Activated T-helper 2 cell treated with anti-CD3 and anti-CD28 coated beads, Interferon-gamma antibody, Interleukin-2, Interleukin-4, amounts not matched to agents 10 μg/mL and 5 μg/mL and 100 μg/mL, durations not matched to agents 14 hours and 24 hours and 36 hours (primary cell): ENCODE results near the gene SHISAL2A. TPM values are rescaled to one million over a fixed set of nuclear protein-coding genes. Genes with fewer than 3 reads are reported as not detected.

ENCODE experiments used
- DNase-seq: peaks from one replicate; pipeline ENCODE4 v3.0.0; 2021; ENCODE audit warnings: low spot score
- H3K27ac Mint-ChIP-seq: one replicate; pipeline ENCODE4 v1.8.0; 2021; ENCODE audit warnings: mixed read lengths
- H3K27me3 Mint-ChIP-seq: one replicate; pipeline ENCODE4 v1.8.0; 2021; ENCODE audit warnings: low read depth, mixed read lengths
- H3K36me3 Mint-ChIP-seq: one replicate; pipeline ENCODE4 v1.8.0; 2021; ENCODE audit warnings: low read depth, mixed read lengths
- H3K4me1 Mint-ChIP-seq: one replicate; pipeline ENCODE4 v1.8.0; 2021; ENCODE audit warnings: low read depth, mixed read lengths
- H3K4me3 Mint-ChIP-seq: one replicate; pipeline ENCODE4 v1.8.0; 2021; ENCODE audit warnings: low read depth, mild to moderate bottlenecking, moderate library complexity, mixed read lengths
- H3K9me3 Mint-ChIP-seq: one replicate; pipeline ENCODE4 v1.8.0; 2021; ENCODE audit warnings: mixed read lengths
- intact Hi-C: fragments of 100-400 bp; cut with micrococcal nuclease; formaldehyde crosslinking; loops from one replicate; pipeline ENCODE4 v1.15.1; 2023
- total RNA-seq: library from RNA; stranded (reverse); gene quantifications from 2 replicates; pipeline ENCODE4 v1.2.3, GENCODE V29; 2022

Gene SHISAL2A
- total RNA-seq, 1 donor from 2014 or later: 1.9 TPM

- Mint-ChIP-seq H3K36me3 (no peaks in the 10 kb centered on the region), H3K27me3 (peaks cover 7% of the 10 kb centered on the region), H3K9me3 (no peaks in the 10 kb centered on the region), H3K4me1 (peaks cover 10% of the 10 kb centered on the region), H3K27ac (no peak overlapping the region), H3K4me3 (no peak overlapping the region)
- intact Hi-C loops: no loop called here
- DNase-seq: no peak
These were observed 3.7 kb upstream of the SHISAL2A start for GRCh38 chr1:52629325-52629643.

DNA sequence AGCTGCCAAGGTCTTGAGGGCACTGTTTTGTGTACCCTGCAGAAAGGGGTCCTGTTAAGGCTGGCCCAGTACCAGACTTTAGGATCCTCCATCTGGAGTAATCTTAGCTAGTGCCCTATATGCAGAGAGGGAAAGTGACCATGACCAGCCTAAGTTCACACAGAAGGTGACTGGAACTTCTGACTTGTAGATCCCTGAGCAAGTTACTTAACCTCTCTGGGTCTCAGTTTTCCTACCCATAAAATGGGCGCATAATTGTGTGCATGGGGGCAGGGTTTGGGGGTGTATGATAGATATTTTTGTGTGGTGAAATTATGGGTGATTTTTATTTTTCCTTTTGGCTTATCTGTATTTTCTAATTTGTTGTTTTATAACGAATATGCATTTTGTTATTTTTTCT, 3.3 kb upstream of the SHISAL2A start:
- intact Hi-C loops: no loop called here
- no peak for DNase-seq
- peaks cover 7% of the 10 kb centered on the region for H3K27me3 Mint-ChIP-seq
- H3K9me3 Mint-ChIP-seq: no peaks in the 10 kb centered on the region
- H3K4me1 Mint-ChIP-seq: peaks cover 11% of the 10 kb centered on the region
- H3K36me3 Mint-ChIP-seq: peaks cover 2% of the 10 kb centered on the region
- H3K4me3 Mint-ChIP-seq: no peak overlapping the region
- H3K27ac Mint-ChIP-seq: no peak overlapping the region

- Mint-ChIP-seq H3K27ac (no peak overlapping the region), H3K4me1 (peaks cover 26% of the 10 kb centered on the region), H3K4me3 (peak overlapping the region; percentile 41), H3K36me3 (peaks cover 5% of the 10 kb centered on the region), H3K27me3 (peaks cover 7% of the 10 kb centered on the region), H3K9me3 (peaks cover 7% of the 10 kb centered on the region)
- DNase-seq: no peak
- intact Hi-C loops: loop anchor here (2.0 kb wide), 1 partner anchor 29 kb away; the partner anchor contains the start of gene GPX7
These were observed 1.1 kb upstream of the SHISAL2A start for GRCh38 chr1:52631759-52632331.

DNA sequence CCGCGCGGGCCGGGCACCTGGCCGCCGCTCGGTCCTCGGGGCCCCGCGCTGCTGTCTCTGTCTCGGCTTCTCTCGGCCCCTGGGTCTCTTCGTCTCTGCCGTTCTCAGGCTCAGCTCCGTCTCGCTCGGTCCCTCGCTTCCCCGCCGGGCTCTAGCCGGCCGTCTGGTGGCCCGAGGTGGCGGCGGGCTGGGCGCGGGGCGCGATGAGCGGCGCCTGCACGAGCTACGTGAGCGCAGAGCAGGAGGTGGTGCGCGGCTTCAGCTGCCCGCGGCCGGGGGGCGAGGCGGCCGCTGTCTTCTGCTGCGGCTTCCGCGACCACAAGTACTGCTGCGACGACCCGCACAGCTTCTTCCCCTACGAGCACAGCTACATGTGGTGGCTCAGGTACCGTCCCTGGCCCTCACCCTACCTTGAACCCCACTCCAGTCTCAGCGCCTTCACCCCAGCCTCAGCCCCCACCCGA, 355 bp downstream of the SHISAL2A start:
- intact Hi-C loops: loop anchor here (2.0 kb wide), 1 partner anchor 31 kb away; the partner anchor contains the start of gene GPX7

DNA sequence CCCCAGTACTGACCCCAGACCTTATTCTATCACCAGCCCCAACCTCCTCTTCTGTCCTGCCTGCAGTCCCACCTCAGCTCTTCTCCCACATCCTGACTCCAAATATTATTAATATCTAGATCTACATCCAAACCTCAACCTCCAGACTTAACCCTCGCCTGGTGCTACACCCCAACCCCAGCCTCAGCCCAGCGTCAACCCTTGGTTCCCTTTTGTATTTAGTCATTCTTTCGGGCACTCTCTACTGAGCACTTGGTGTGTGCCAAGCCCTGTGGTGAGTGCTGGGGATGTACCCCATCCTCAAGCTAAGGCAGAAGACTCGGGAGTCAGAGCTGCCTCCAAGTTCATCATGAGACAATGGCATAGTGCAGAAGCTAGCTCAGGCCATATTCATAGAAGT, 1.1 kb downstream of the SHISAL2A start:
- H3K4me3 Mint-ChIP-seq: peak overlapping the region; percentile 38
- peaks cover 7% of the 10 kb centered on the region for H3K27me3 Mint-ChIP-seq
- intact Hi-C loops: no loop called here
- H3K9me3 Mint-ChIP-seq: peaks cover 7% of the 10 kb centered on the region
- no peak for DNase-seq
- H3K27ac Mint-ChIP-seq: peak overlapping the region; percentile 40
- peaks cover 45% of the 10 kb centered on the region for H3K4me1 Mint-ChIP-seq
- peaks cover 12% of the 10 kb centered on the region for H3K36me3 Mint-ChIP-seq

More for the DNA sequence above, 355 bp downstream of the SHISAL2A start:
- Mint-ChIP-seq H3K4me3 (peak overlapping the region; percentile 38), H3K27ac (peak overlapping the region; percentile 40), H3K36me3 (peaks cover 8% of the 10 kb centered on the region), H3K9me3 (peaks cover 7% of the 10 kb centered on the region), H3K4me1 (peaks cover 40% of the 10 kb centered on the region), H3K27me3 (peaks cover 7% of the 10 kb centered on the region)
- no peak for DNase-seq

- H3K36me3 Mint-ChIP-seq: peaks cover 16% of the 10 kb centered on the region
- peaks cover 7% of the 10 kb centered on the region for H3K9me3 Mint-ChIP-seq
- H3K4me3 Mint-ChIP-seq: no peak overlapping the region
- peak overlapping the region; percentile 54 for H3K27ac Mint-ChIP-seq
- peaks cover 7% of the 10 kb centered on the region for H3K27me3 Mint-ChIP-seq
- peaks cover 48% of the 10 kb centered on the region for H3K4me1 Mint-ChIP-seq
- intact Hi-C loops: loop anchor here (5.0 kb wide), 1 partner anchor 83 kb away; the partner anchor contains the start of gene TUT4
- DNase-seq: no peak
These were observed 2.5 kb downstream of the SHISAL2A start for GRCh38 chr1:52635321-52636089.

DNA sequence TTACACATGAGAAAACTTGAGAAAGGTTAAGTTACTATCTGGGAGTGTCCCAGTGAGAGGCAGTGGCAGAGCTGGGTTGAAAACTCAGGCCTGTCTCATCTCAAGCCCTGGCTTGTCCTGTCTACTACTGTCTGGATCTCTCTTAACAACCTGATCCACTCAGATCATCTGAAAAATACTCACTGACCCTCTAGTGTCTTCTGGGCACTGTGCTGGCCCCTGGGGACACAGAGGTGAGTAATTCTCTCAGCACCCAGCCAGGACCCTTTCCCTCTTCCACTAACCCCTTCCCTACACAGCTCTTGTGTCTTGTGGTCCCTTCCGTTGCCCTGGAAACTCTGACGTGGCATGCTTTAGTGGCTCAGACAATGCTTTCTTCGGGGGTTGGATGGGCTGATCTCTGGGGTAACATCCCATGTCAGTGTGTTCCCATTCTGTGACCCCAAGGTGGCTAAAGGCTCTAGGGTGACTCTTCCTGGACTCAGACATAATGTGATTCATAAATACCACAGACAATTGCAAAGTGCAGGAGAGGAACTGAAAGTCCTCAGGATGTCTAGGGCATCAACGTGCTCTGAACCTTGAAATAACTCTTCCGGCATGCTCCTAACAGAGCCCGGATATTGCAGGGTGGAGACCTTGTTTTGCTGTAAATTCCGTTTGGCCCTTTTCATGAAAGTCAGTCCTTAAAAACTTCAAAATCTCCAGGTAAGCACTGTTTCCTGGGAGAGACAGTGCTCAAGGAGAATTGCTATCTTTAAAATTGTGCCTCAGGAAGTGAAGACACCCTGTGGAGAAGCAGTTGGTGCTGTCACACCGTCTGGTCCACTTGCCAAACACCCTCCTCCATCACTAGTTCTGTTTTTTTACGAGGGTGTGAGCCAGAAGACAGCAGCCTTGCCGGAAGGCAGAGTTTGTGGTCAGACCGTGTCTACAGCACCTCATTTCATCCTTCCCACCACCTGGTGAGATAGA, 4.0 kb downstream of the SHISAL2A start:
- Mint-ChIP-seq H3K27me3 (peaks cover 7% of the 10 kb centered on the region), H3K27ac (peak overlapping the region; percentile 99), H3K9me3 (peaks cover 7% of the 10 kb centered on the region), H3K36me3 (peaks cover 16% of the 10 kb centered on the region), H3K4me3 (peak overlapping the region; percentile 69), H3K4me1 (peaks cover 51% of the 10 kb centered on the region)
- intact Hi-C loops: loop anchor here (1.0 to 5.0 kb wide), 2 partner anchors 22 to 85 kb away; partner anchors contain the start of gene TUT4
- DNase-seq: peak; percentile 78

GRCh38 chr1:52637946-52638345, 5.0 kb downstream of the SHISAL2A start:
- no peak for DNase-seq
- intact Hi-C loops: loop anchor here (1.0 to 5.0 kb wide), 2 partner anchors 21 to 86 kb away; partner anchors contain the start of gene TUT4
- Mint-ChIP-seq H3K4me1 (peaks cover 53% of the 10 kb centered on the region), H3K9me3 (peaks cover 7% of the 10 kb centered on the region), H3K27ac (peak overlapping the region; percentile 99), H3K4me3 (no peak overlapping the region), H3K36me3 (peaks cover 18% of the 10 kb centered on the region), H3K27me3 (peaks cover 7% of the 10 kb centered on the region)

- intact Hi-C loops: no loop called here
These were observed 7.7 kb downstream of the SHISAL2A start for GRCh38 chr1:52640697-52641096.

GRCh38 chr1:52641307-52641706, 8.3 kb downstream of the SHISAL2A start:
- Mint-ChIP-seq H3K4me3 (no peak overlapping the region), H3K9me3 (no peaks in the 10 kb centered on the region), H3K36me3 (peaks cover 13% of the 10 kb centered on the region), H3K27me3 (no peaks in the 10 kb centered on the region), H3K4me1 (peaks cover 37% of the 10 kb centered on the region), H3K27ac (no peak overlapping the region)
- DNase-seq: no peak
- intact Hi-C loops: no loop called here

More at GRCh38 chr1:52640697-52641096, 7.7 kb downstream of the SHISAL2A start:
- H3K4me3 Mint-ChIP-seq: no peak overlapping the region
- no peaks in the 10 kb centered on the region for H3K9me3 Mint-ChIP-seq
- no peak for DNase-seq
- H3K27me3 Mint-ChIP-seq: no peaks in the 10 kb centered on the region
- H3K4me1 Mint-ChIP-seq: peaks cover 37% of the 10 kb centered on the region
- no peak overlapping the region for H3K27ac Mint-ChIP-seq
- peaks cover 13% of the 10 kb centered on the region for H3K36me3 Mint-ChIP-seq

GRCh38 chr1:52645261-52645660, 12.3 kb downstream of the SHISAL2A start:
- intact Hi-C loops: no loop called here
- Mint-ChIP-seq H3K4me3 (no peak overlapping the region), H3K27me3 (no peaks in the 10 kb centered on the region)

DNA sequence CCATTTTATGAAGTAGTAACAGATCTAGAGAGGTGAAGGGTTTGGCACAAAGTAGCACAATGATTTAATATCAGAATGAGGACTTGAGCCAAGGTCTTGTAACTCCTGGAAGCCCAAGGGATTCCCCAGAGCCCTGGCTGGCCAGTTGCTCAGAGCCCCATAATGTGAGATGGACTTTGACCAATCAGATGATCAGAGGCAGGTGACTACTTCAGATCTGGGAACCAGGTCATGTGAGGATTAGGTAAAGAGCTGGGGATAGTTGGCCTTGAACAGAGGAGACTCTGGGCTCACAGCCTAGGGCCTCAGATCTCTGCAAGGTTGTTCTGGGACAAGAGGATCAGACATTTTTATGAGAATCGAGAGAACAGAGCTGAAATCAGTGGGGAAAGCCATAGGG, 18.9 kb downstream of the SHISAL2A start:
- no peak for DNase-seq
- no peak overlapping the region for H3K4me3 Mint-ChIP-seq
- H3K4me1 Mint-ChIP-seq: peaks cover 6% of the 10 kb centered on the region
- H3K36me3 Mint-ChIP-seq: no peaks in the 10 kb centered on the region
- no peaks in the 10 kb centered on the region for H3K9me3 Mint-ChIP-seq
- H3K27ac Mint-ChIP-seq: no peak overlapping the region
- no peaks in the 10 kb centered on the region for H3K27me3 Mint-ChIP-seq
- intact Hi-C loops: no loop called here

More at GRCh38 chr1:52645261-52645660, 12.3 kb downstream of the SHISAL2A start:
- H3K36me3 Mint-ChIP-seq: peaks cover 3% of the 10 kb centered on the region
- no peak for DNase-seq
- no peak overlapping the region for H3K27ac Mint-ChIP-seq
- H3K9me3 Mint-ChIP-seq: no peaks in the 10 kb centered on the region
- H3K4me1 Mint-ChIP-seq: peaks cover 9% of the 10 kb centered on the region
